ENCODE measurements around the gene PRPS1.
A peak's percentile ranks its signal among the peaks of the same experiment; 100 is the strongest.
"Not testable (repeated sequence)": the region's sequence is repeated elsewhere in the genome, so short reads cannot be mapped to it uniquely, and the experiment has no call there.

PRPS1 gene

GRCh38 chrX:107630031-107630689, 1.9 kb downstream of the PRPS1 start:
- no peak for DNase-seq (ENCODE audit: low spot score)

GRCh38 chrX:107632346-107632745, 4.0 kb downstream of the PRPS1 start:
- no peak for DNase-seq (ENCODE audit: low spot score)

- no peak for DNase-seq (ENCODE audit: low spot score)
Observed at GRCh38 chrX:107646735-107647134, 18.4 kb downstream of the PRPS1 start.

GRCh38 chrX:107648332-107648731, 20.0 kb downstream of the PRPS1 start:
- DNase-seq (ENCODE audit: low spot score), result no peak

GRCh38 chrX:107654566-107654871, 26.2 kb downstream of the PRPS1 start:
- DNase-seq (ENCODE audit: low spot score), result no peak

- DNase-seq (ENCODE audit: low spot score), result no peak
Observed at GRCh38 chrX:107654872-107655761, 26.8 kb downstream of the PRPS1 start.

- no peak for DNase-seq (ENCODE audit: low spot score)
Observed at GRCh38 chrX:107656978-107657377, 28.7 kb downstream of the PRPS1 start.

GRCh38 chrX:107658660-107659059, 30.4 kb downstream of the PRPS1 start:
- DNase-seq (ENCODE audit: low spot score), result no peak

- DNase-seq (ENCODE audit: low spot score), result no peak
Observed at GRCh38 chrX:107659286-107659685, 31.0 kb downstream of the PRPS1 start.

- peak; percentile 59 for DNase-seq (ENCODE audit: low spot score)
Observed at GRCh38 chrX:107659768-107660167, 31.5 kb downstream of the PRPS1 start.

- no peak for DNase-seq (ENCODE audit: low spot score)
Observed at GRCh38 chrX:107662145-107662544, 33.8 kb downstream of the PRPS1 start.

GRCh38 chrX:107662824-107663223, 34.5 kb downstream of the PRPS1 start:
- no peak for DNase-seq (ENCODE audit: low spot score)

- DNase-seq (ENCODE audit: low spot score), result no peak
Observed at GRCh38 chrX:107666931-107667330, 38.6 kb downstream of the PRPS1 start.

GRCh38 chrX:107667426-107667825, 39.1 kb downstream of the PRPS1 start:
- DNase-seq (ENCODE audit: low spot score), result no peak

GRCh38 chrX:107668710-107669109, 40.4 kb downstream of the PRPS1 start:
- DNase-seq (ENCODE audit: low spot score), result not testable (repeated sequence)

GRCh38 chrX:107669261-107669660, 41.0 kb downstream of the PRPS1 start:
- no peak for DNase-seq (ENCODE audit: low spot score)

GRCh38 chrX:107669885-107670628, 41.7 kb downstream of the PRPS1 start:
- no peak for DNase-seq (ENCODE audit: low spot score)

GRCh38 chrX:107671256-107671655, 42.9 kb downstream of the PRPS1 start:
- DNase-seq (ENCODE audit: low spot score), result not testable (repeated sequence)

GRCh38 chrX:107672955-107673378, 44.7 kb downstream of the PRPS1 start:
- peak; percentile 34 for DNase-seq (ENCODE audit: low spot score)

GRCh38 chrX:107673431-107673830, 45.1 kb downstream of the PRPS1 start:
- no peak for DNase-seq (ENCODE audit: low spot score)

- DNase-seq (ENCODE audit: low spot score), result no peak
Observed at GRCh38 chrX:107673933-107674479, 45.7 kb downstream of the PRPS1 start.
